Measurements from ENCODE around the gene TULP4.

TULP4 gene

DNA sequence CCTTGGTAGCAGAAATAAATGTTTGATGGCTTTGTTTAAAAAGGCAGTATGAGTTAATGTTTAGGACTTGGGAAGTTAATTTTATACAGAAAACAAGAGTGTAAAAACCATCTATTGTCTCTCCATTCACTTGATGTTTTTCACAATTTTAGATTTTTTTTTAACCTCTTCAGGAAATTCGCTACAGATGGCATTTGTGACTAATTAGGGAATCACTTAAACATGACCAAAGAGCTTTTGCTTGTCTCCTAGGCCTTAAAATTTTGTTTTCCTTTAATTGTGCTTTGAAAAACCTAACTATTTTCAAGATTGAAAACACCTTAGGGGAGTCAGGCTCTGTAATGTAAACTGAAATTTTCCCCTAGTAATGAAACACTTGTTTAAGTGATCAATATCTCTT is 17.3 kb downstream of the TULP4 start (continued):
- no peak for TF ChIP-seq ZFP30 (CRISPR knock-in tag; IDR thresholded peaks at IDR 0.05)
- TF ChIP-seq GLIS3 (CRISPR knock-in tag; IDR thresholded peaks at IDR 0.05): no peak
- no peak for TF ChIP-seq TCF4 (CRISPR knock-in tag; IDR thresholded peaks at IDR 0.05; ENCODE audit: borderline replicate concordance)
- no peak for TF ChIP-seq CSDC2 (CRISPR knock-in tag; IDR thresholded peaks at IDR 0.05)
- TF ChIP-seq, protein P1, sequence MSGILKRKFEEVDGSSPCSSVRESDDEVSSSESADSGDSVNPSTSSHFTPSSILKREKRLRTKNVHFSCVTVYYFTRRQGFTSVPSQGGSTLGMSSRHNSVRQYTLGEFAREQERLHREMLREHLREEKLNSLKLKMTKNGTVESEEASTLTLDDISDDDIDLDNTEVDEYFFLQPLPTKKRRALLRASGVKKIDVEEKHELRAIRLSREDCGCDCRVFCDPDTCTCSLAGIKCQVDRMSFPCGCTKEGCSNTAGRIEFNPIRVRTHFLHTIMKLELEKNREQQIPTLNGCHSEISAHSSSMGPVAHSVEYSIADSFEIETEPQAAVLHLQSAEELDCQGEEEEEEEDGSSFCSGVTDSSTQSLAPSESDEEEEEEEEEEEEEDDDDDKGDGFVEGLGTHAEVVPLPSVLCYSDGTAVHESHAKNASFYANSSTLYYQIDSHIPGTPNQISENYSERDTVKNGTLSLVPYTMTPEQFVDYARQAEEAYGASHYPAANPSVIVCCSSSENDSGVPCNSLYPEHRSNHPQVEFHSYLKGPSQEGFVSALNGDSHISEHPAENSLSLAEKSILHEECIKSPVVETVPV (CRISPR knock-in tag; IDR thresholded peaks at IDR 0.05): no peak

DNA sequence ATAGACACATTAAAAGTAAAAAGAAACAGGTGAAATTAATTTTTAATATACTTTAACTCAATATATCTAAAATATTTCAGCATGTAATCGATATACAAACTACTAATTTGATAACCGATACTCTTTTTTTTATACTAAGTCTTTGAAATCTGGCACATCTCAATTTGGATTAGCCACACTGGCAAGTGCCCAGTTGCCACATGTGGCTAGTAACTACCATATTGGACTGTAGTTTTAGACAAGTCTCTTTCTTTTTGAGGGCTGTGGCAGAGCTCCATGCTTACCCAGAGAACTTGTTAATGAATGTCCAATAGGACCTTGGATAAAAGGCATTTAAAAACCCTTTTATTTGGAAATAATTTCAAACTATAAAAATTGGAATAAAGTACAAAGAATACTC is 17.8 kb downstream of the TULP4 start:
- TF ChIP-seq TOX (CRISPR knock-in tag; IDR thresholded peaks at IDR 0.05; ENCODE audit: borderline replicate concordance): no peak
- TF ChIP-seq ZC3H10 (CRISPR knock-in tag; IDR thresholded peaks at IDR 0.05): no peak
- no peak for TF ChIP-seq TCF4 (CRISPR knock-in tag; IDR thresholded peaks at IDR 0.05; ENCODE audit: borderline replicate concordance)
- no peak for TF ChIP-seq ARNTL (CRISPR knock-in tag; IDR thresholded peaks at IDR 0.05; ENCODE audit: borderline replicate concordance, low read depth)
- no peak for TF ChIP-seq ESRRG (CRISPR knock-in tag; IDR thresholded peaks at IDR 0.05)
- TF ChIP-seq GLIS3 (CRISPR knock-in tag; IDR thresholded peaks at IDR 0.05): no peak
- TF ChIP-seq ZFP30 (CRISPR knock-in tag; IDR thresholded peaks at IDR 0.05): no peak
- no peak for TF ChIP-seq SNAI2 (CRISPR knock-in tag; IDR thresholded peaks at IDR 0.05)
- no peak for TF ChIP-seq ZNF70 (CRISPR knock-in tag; IDR thresholded peaks at IDR 0.05)
- TF ChIP-seq CSDC2 (CRISPR knock-in tag; IDR thresholded peaks at IDR 0.05): no peak
- no peak for TF ChIP-seq ISL1 (CRISPR knock-in tag; IDR thresholded peaks at IDR 0.05)
- TF ChIP-seq, protein P2, sequence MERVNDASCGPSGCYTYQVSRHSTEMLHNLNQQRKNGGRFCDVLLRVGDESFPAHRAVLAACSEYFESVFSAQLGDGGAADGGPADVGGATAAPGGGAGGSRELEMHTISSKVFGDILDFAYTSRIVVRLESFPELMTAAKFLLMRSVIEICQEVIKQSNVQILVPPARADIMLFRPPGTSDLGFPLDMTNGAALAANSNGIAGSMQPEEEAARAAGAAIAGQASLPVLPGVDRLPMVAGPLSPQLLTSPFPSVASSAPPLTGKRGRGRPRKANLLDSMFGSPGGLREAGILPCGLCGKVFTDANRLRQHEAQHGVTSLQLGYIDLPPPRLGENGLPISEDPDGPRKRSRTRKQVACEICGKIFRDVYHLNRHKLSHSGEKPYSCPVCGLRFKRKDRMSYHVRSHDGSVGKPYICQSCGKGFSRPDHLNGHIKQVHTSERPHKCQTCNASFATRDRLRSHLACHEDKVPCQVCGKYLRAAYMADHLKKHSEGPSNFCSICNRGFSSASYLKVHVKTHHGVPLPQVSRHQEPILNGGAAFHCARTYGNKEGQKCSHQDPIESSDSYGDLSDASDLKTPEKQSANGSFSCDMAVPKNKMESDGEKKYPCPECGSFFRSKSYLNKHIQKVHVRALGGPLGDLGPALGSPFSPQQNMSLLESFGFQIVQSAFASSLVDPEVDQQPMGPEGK (CRISPR knock-in tag; IDR thresholded peaks at IDR 0.05; ENCODE audit: borderline replicate concordance): no peak
- TF ChIP-seq RARB (CRISPR knock-in tag; IDR thresholded peaks at IDR 0.05): no peak
- no peak for TF ChIP-seq ZNF565 (CRISPR knock-in tag; conservative IDR thresholded peaks at IDR 0.05; ENCODE audit: low read depth)
- TF ChIP-seq, protein P3, sequence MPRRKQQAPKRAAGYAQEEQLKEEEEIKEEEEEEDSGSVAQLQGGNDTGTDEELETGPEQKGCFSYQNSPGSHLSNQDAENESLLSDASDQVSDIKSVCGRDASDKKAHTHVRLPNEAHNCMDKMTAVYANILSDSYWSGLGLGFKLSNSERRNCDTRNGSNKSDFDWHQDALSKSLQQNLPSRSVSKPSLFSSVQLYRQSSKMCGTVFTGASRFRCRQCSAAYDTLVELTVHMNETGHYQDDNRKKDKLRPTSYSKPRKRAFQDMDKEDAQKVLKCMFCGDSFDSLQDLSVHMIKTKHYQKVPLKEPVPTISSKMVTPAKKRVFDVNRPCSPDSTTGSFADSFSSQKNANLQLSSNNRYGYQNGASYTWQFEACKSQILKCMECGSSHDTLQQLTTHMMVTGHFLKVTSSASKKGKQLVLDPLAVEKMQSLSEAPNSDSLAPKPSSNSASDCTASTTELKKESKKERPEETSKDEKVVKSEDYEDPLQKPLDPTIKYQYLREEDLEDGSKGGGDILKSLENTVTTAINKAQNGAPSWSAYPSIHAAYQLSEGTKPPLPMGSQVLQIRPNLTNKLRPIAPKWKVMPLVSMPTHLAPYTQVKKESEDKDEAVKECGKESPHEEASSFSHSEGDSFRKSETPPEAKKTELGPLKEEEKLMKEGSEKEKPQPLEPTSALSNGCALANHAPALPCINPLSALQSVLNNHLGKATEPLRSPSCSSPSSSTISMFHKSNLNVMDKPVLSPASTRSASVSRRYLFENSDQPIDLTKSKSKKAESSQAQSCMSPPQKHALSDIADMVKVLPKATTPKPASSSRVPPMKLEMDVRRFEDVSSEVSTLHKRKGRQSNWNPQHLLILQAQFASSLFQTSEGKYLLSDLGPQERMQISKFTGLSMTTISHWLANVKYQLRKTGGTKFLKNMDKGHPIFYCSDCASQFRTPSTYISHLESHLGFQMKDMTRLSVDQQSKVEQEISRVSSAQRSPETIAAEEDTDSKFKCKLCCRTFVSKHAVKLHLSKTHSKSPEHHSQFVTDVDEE (CRISPR knock-in tag; IDR thresholded peaks at IDR 0.05): no peak
- TF ChIP-seq, protein P4, sequence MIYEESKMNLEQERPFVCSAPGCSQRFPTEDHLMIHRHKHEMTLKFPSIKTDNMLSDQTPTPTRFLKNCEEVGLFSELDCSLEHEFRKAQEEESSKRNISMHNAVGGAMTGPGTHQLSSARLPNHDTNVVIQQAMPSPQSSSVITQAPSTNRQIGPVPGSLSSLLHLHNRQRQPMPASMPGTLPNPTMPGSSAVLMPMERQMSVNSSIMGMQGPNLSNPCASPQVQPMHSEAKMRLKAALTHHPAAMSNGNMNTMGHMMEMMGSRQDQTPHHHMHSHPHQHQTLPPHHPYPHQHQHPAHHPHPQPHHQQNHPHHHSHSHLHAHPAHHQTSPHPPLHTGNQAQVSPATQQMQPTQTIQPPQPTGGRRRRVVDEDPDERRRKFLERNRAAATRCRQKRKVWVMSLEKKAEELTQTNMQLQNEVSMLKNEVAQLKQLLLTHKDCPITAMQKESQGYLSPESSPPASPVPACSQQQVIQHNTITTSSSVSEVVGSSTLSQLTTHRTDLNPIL (CRISPR knock-in tag; IDR thresholded peaks at IDR 0.05; ENCODE audit: low read depth): no peak
- TF ChIP-seq, protein P5, sequence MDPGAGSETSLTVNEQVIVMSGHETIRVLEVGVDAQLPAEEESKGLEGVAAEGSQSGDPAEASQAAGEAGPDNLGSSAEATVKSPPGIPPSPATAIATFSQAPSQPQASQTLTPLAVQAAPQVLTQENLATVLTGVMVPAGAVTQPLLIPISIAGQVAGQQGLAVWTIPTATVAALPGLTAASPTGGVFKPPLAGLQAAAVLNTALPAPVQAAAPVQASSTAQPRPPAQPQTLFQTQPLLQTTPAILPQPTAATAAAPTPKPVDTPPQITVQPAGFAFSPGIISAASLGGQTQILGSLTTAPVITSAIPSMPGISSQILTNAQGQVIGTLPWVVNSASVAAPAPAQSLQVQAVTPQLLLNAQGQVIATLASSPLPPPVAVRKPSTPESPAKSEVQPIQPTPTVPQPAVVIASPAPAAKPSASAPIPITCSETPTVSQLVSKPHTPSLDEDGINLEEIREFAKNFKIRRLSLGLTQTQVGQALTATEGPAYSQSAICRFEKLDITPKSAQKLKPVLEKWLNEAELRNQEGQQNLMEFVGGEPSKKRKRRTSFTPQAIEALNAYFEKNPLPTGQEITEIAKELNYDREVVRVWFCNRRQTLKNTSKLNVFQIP (CRISPR knock-in tag; IDR thresholded peaks at IDR 0.05; ENCODE audit: borderline replicate concordance, low read depth): no peak
- TF ChIP-seq PPARA (CRISPR knock-in tag; IDR thresholded peaks at IDR 0.05; ENCODE audit: borderline replicate concordance): no peak

DNA sequence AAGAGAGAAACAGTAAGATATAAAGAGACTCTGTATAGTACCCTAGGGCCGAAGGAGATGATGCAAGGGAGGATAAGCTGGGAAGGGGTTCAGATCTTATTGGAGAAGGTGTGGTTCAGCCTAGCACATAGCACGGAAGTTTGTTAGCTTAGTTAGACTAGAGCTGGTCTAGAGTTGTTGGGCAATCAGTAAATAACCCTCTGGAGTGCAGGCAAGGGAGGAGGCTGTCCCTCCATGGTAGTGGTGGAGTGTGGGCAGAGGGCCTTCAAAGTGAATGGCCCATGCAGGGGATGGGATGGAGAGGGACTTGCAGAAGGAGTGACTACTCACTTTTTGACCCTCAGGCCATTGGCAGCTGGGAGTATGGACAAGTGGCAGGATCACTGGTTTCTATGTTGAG is 20.0 kb downstream of the TULP4 start:
- ATAC-seq: no peak
- TF ChIP-seq, protein P3 (CRISPR knock-in tag; IDR thresholded peaks at IDR 0.05): no peak
- no peak for TF ChIP-seq ZFP3 (CRISPR knock-in tag; IDR thresholded peaks at IDR 0.05)
- no peak for TF ChIP-seq GLIS3 (CRISPR knock-in tag; IDR thresholded peaks at IDR 0.05)
- TF ChIP-seq OSR1 (CRISPR knock-in tag; IDR thresholded peaks at IDR 0.05): no peak
- no peak for TF ChIP-seq ZNF70 (CRISPR knock-in tag; IDR thresholded peaks at IDR 0.05)
- TF ChIP-seq BACH2 (CRISPR knock-in tag; IDR thresholded peaks at IDR 0.05; ENCODE audit: borderline replicate concordance): no peak
- TF ChIP-seq ZC3H10 (CRISPR knock-in tag; IDR thresholded peaks at IDR 0.05): no peak
- TF ChIP-seq ISL1 (CRISPR knock-in tag; IDR thresholded peaks at IDR 0.05): no peak
- TF ChIP-seq TCF4 (CRISPR knock-in tag; IDR thresholded peaks at IDR 0.05; ENCODE audit: borderline replicate concordance): no peak
- TF ChIP-seq, protein P4 (CRISPR knock-in tag; IDR thresholded peaks at IDR 0.05; ENCODE audit: low read depth): no peak
- no peak for TF ChIP-seq RARB (CRISPR knock-in tag; IDR thresholded peaks at IDR 0.05)
- no peak for TF ChIP-seq CSDC2 (CRISPR knock-in tag; IDR thresholded peaks at IDR 0.05)
- TF ChIP-seq, protein P2 (CRISPR knock-in tag; IDR thresholded peaks at IDR 0.05; ENCODE audit: borderline replicate concordance): no peak
- TF ChIP-seq ESRRG (CRISPR knock-in tag; IDR thresholded peaks at IDR 0.05): no peak

More for the DNA sequence above, 17.8 kb downstream of the TULP4 start:
- ATAC-seq: no peak

Data from SK-N-SH treated with all-trans-retinoic acid at 6 μM for 48 hours (cell line).